BJ (cell line): ENCODE data around the gene LRRC63. TPM values are rescaled to one million over a fixed set of nuclear protein-coding genes. Genes with fewer than 3 reads are reported as not detected.

ENCODE experiments used
- CTCF ChIA-PET: fragments of 350-600 bp; formaldehyde crosslinking; extraction: SDS; loops from one replicate; lab custom pipeline; 2021; ENCODE audit warnings: antibody characterized with exemption, inconsistent platforms; lab: Yijun Ruan, JAX
- POLR2A ChIA-PET: fragments of 300-600 bp; sonication (Branson Sonifier 250); formaldehyde crosslinking; extraction: SDS; loops from one replicate; lab custom pipeline; 2021; ENCODE audit warnings: antibody characterized with exemption; lab: Charles Lee
- DNase-seq: peaks from one replicate; pipeline ENCODE4 v3.0.0-alpha.2; 2011; ENCODE audit warnings: low read depth
- H3K27me3 ChIP-seq: 2 replicates; pipeline ENCODE4 v1.6.0; 2011; ENCODE audit warnings: low read length; ENCODE audit not compliant: control insufficient read depth, insufficient read depth
- H3K36me3 ChIP-seq: 2 replicates; pipeline ENCODE4 v1.5.1; 2011; ENCODE audit warnings: low read length; ENCODE audit not compliant: control insufficient read depth, insufficient read depth
- H3K4me3 ChIP-seq: 2 replicates; pipeline ENCODE4 v1.5.1; 2011; ENCODE audit warnings: low read depth, mild to moderate bottlenecking, control low read depth, low read length
- CTCF ChIP-seq: IDR thresholded peaks from 2 replicates; pipeline ENCODE4 v1.5.1; 2011; ENCODE audit warnings: low read depth, mild to moderate bottlenecking, control low read depth, inconsistent platforms, low read length, moderate library complexity; ENCODE audit not compliant: insufficient read depth
- polyA plus RNA-seq: library from polyadenylated mRNA; depleted of rRNA; stranded (reverse); fragments of >200 nt; gene quantifications from 2 replicates; pipeline ENCODE4 v1.2.3, GENCODE V29; 2011

Gene LRRC63
- polyA plus RNA-seq, 1 experiment, result not detected

DNA sequence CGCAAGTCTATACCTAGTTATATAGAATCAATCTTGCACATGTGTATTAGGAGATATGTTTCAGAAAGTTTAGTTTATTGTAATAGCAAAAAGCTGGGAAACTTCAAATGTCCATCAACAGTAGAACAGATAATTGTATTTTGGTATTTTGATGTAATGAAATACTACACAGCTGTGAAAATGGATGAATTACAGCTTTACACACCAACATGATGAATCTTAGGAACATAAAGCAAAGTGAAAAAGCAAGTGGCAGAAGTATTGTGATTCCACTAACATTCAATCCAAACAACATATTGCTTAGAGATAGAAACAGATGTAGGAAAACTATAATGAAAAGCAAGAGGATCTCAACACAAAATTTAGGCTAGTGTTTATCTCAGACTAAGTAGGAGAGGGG is 102.9 kb downstream of the LRRC63 start:
- no peak overlapping the region for H3K4me3 ChIP-seq
- no peaks in the 10 kb centered on the region for H3K36me3 ChIP-seq
- CTCF ChIA-PET, result no interaction called here
- no peak for DNase-seq
- no peak for TF ChIP-seq CTCF
- H3K27me3 ChIP-seq, result no peaks in the 10 kb centered on the region
- POLR2A ChIA-PET, result no interaction called here

GRCh38 chr13:46315036-46315435 is 103.3 kb downstream of the LRRC63 start:
- TF ChIP-seq CTCF, result no peak
- no peaks in the 10 kb centered on the region for H3K36me3 ChIP-seq
- DNase-seq, result no peak
- no peaks in the 10 kb centered on the region for H3K27me3 ChIP-seq
- CTCF ChIA-PET, result interaction anchor here (0.7 to 0.9 kb wide), 2 partner anchors 11 to 387 kb away, joined by 3 read pairs; no protein-coding TSS in a partner anchor
- POLR2A ChIA-PET, result no interaction called here
- no peak overlapping the region for H3K4me3 ChIP-seq

- Histone ChIP-seq H3K36me3 (no peaks in the 10 kb centered on the region), H3K27me3 (no peaks in the 10 kb centered on the region), H3K4me3 (no peak overlapping the region)
- no peak for TF ChIP-seq CTCF
- ChIA-PET CTCF (interaction anchor here (0.7 to 3.2 kb wide), 5 partner anchors 10 to 692 kb away, joined by 3 to 10 read pairs (median 3); no protein-coding TSS in a partner anchor), POLR2A (no interaction called here)
- DNase-seq, result no peak
Observed at GRCh38 chr13:46315491-46316075, 103.9 kb downstream of the LRRC63 start.

DNA sequence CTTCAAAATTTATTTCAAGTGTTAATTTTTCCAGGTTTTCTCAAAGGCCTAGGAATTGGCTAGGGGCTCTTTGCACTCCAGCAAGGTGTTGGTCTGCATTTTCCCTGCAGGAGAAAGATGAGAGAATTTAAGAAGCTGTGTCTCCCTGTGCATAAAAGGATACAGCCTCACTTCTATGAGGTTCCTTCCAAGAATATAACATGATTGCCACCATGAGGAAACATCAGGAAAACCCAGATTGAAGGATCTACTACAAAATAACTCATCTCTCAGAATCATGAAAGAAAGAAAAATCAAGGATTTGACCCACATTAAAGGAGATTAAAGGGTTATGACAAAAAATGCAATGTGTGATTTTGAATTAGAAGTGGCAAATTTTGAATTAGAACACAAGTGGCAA is 105.4 kb downstream of the LRRC63 start:
- no peak for TF ChIP-seq CTCF
- Histone ChIP-seq H3K27me3 (no peaks in the 10 kb centered on the region), H3K4me3 (no peak overlapping the region), H3K36me3 (no peaks in the 10 kb centered on the region)
- CTCF ChIA-PET, result interaction anchor here (0.7 to 3.2 kb wide), 6 partner anchors 21 to 694 kb away, joined by 3 to 10 read pairs (median 5); no protein-coding TSS in a partner anchor
- no peak for DNase-seq
- POLR2A ChIA-PET, result no interaction called here

DNA sequence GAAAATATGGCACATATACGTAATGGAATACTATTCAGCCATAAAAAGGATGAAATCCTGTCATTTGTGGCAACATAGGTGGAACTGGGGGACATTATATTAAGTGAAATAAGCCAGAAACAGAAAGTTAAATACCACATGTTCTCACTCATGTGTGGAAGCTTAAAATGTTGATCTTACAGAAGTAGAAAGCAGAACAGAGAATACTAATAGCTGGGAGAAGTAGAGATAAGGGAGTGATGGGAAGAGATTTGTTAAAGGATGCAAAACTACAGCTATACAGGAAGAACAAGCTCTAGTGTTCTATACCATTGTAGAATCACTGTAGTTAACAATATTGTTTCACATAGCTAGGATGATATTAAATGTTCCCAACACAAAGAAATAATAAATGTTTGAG is 107.3 kb downstream of the LRRC63 start:
- DNase-seq, result no peak
- ChIA-PET CTCF (interaction anchor here (0.7 to 3.2 kb wide), 3 partner anchors 26 to 167 kb away, joined by 3 to 10 read pairs (median 3); no protein-coding TSS in a partner anchor), POLR2A (no interaction called here)
- Histone ChIP-seq H3K36me3 (no peaks in the 10 kb centered on the region), H3K27me3 (no peaks in the 10 kb centered on the region), H3K4me3 (no peak overlapping the region)
- no peak for TF ChIP-seq CTCF
